Measurements from ENCODE around the gene KRTAP9-9.

The KRTAP9-9 gene

DNA sequence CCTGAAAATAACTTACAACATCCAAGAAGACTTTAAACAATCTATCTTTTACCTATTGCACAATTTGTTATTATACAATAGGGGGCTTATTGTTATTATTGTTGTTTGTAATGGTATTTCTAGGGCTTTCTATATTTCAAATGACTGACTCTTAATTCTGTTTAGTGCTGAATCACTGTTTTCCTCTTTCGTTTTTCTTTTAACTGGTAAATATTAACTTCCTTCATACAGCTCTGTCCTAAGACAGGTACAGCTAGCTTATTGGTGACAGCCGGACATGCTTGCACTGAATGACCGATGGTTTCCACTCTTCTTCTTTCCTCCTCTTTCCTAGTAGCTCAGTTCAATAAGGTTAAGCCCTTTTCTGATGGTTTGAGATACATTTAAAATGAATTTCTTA lies 31.9 kb downstream of the KRTAP9-9 start:
- no peak for TF ChIP-seq CTCF (IDR thresholded peaks at IDR 0.05; ENCODE audit: low read depth, low read length)
- no peak for TF ChIP-seq MAX (IDR thresholded peaks at IDR 0.05; ENCODE audit: low read depth, low read length)
- TF ChIP-seq MYC (IDR thresholded peaks at IDR 0.05; ENCODE audit: low read depth, low read length), result no peak
- DNase-seq (ENCODE audit: low read depth), result no peak
- no peak overlapping the region for H3K4me3 ChIP-seq (ENCODE audit: low read depth, low read length)

DNA sequence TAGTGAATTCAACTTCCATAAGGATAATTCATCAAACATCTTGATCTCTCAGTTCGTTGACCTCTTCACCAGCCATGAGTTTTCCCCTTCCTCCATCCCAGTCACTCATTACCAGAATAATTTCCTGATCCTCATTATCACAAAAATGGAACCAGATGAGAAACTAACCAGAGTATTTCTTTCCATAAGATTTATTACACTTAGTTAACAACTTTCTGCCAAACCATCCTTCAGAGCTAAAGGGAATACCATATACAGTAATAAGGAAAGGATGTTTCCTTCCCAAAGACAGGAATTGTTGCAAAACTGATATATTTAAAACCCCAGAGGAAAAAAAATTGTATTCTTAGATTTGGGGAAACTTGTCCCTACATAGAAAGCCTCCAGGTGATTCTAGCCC lies 38.8 kb downstream of the KRTAP9-9 start:
- no peak for TF ChIP-seq CTCF (IDR thresholded peaks at IDR 0.05; ENCODE audit: low read depth, low read length)
- no peak for TF ChIP-seq POLR2A (IDR thresholded peaks at IDR 0.05; ENCODE audit: extremely low read depth, insufficient read length)
- no peak for TF ChIP-seq MYC (IDR thresholded peaks at IDR 0.05; ENCODE audit: low read depth, low read length)
- no peak for TF ChIP-seq MAX (IDR thresholded peaks at IDR 0.05; ENCODE audit: low read depth, low read length)
- no peak for DNase-seq (ENCODE audit: low read depth)
- no peak overlapping the region for H3K4me3 ChIP-seq (ENCODE audit: low read depth, low read length)

- DNase-seq (ENCODE audit: low read depth), result no peak
- TF ChIP-seq MYC (IDR thresholded peaks at IDR 0.05; ENCODE audit: low read depth, low read length), result no peak
- TF ChIP-seq MAX (IDR thresholded peaks at IDR 0.05; ENCODE audit: low read depth, low read length), result no peak
- TF ChIP-seq CTCF (IDR thresholded peaks at IDR 0.05; ENCODE audit: low read depth, low read length), result no peak
- TF ChIP-seq POLR2A (IDR thresholded peaks at IDR 0.05; ENCODE audit: extremely low read depth, insufficient read length), result no peak
- H3K4me3 ChIP-seq (ENCODE audit: low read depth, low read length), result no peak overlapping the region
Observed at GRCh38 chr17:41296846-41297245, 41.7 kb downstream of the KRTAP9-9 start.

DNA sequence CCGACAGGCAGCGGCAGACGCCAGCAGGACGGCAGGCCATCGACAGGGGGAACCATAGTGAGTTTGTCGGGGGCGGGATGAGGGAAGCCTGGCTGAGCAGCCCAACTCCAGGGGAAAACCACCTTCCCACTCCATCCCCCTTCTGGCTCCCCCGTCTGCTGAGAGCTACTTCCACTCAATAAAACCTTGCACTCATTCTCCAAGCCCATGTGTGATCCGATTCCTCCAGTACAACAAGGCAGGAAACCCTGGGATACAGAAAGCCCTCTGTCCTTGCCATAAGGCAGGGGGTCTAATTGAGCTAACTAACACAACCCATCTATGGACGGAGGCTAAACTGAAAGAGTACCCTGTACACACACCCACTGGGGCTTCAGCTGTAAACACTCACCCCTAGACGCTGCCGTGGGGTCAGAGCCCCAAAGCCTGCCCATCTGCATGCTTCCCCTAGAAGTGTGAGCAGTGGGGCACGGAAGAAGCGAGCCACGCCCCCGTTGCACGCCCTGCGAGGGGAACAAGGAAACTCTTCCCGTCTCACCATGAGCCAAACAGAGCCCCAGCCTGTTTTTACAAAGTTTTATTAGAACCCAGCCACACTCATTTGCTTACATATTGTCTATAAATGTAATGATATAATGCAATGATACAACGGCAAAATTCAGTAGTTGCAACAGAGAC lies 43.4 kb downstream of the KRTAP9-9 start:
- no peak for DNase-seq (ENCODE audit: low read depth)
- H3K4me3 ChIP-seq (ENCODE audit: low read depth, low read length), result no peak overlapping the region
- TF ChIP-seq MAX (IDR thresholded peaks at IDR 0.05; ENCODE audit: low read depth, low read length), result no peak
- TF ChIP-seq CTCF (IDR thresholded peaks at IDR 0.05; ENCODE audit: low read depth, low read length), result no peak
- TF ChIP-seq MYC (IDR thresholded peaks at IDR 0.05; ENCODE audit: low read depth, low read length), result no peak
- TF ChIP-seq POLR2A (IDR thresholded peaks at IDR 0.05; ENCODE audit: extremely low read depth, insufficient read length), result no peak

- TF ChIP-seq MAX (IDR thresholded peaks at IDR 0.05; ENCODE audit: low read depth, low read length), result no peak
- TF ChIP-seq MYC (IDR thresholded peaks at IDR 0.05; ENCODE audit: low read depth, low read length), result no peak
- no peak for TF ChIP-seq POLR2A (IDR thresholded peaks at IDR 0.05; ENCODE audit: extremely low read depth, insufficient read length)
- TF ChIP-seq CTCF (IDR thresholded peaks at IDR 0.05; ENCODE audit: low read depth, low read length), result no peak
- DNase-seq (ENCODE audit: low read depth), result no peak
- H3K4me3 ChIP-seq (ENCODE audit: low read depth, low read length), result no peak overlapping the region
Observed at GRCh38 chr17:41301204-41301790, 46.1 kb downstream of the KRTAP9-9 start.

Measured in NB4 (cell line).